ENCODE measurements around the gene CDKAL1.

Gene CDKAL1

GRCh38 chr6:21078497-21078896 is 544.2 kb downstream of the CDKAL1 start:
- TF ChIP-seq TAF1 (IDR thresholded peaks at IDR 0.05; ENCODE audit: borderline replicate concordance, insufficient read depth, low read length) = no peak
- no peak for TF ChIP-seq SIN3A (IDR thresholded peaks at IDR 0.05; ENCODE audit: borderline replicate concordance, insufficient read depth, low read length)

DNA sequence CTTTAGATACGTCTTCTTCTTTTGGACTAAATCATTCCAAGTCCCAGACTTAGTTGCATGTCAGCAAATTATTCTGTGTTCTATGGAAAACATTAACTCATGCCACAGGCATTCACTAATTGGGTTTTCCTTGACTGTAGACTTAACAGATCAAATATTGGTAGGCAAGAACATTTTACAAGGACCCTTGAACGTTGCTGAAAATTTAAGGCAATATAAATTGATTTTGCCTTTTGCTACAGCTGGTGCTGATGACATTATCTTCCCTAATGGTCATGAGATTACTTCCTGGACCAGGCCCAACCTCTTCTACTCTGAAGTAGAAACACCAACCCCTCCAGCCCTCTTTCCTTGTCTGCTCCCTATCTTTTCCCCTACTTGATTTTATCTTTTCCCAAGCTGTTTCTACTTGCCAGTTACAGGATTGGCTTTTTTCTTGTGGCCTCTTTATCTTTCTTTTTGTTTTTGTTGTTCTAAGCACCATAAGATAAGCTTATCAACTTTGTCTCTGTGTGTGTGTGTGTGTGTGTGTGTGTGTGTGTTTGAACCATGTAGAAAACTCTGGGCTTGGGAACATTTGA is 545.3 kb downstream of the CDKAL1 start:
- no peak for TF ChIP-seq SIN3A (IDR thresholded peaks at IDR 0.05; ENCODE audit: borderline replicate concordance, insufficient read depth, low read length)
- TF ChIP-seq POLR2AphosphoS5 (IDR thresholded peaks at IDR 0.05; ENCODE audit: low read depth, low read length) = no peak
- TF ChIP-seq TAF1 (IDR thresholded peaks at IDR 0.05; ENCODE audit: borderline replicate concordance, insufficient read depth, low read length) = no peak
- TF ChIP-seq FOXP2 (optimal IDR thresholded peaks at IDR 0.05; ENCODE audit: borderline replicate concordance, extremely low read depth, extremely low read length, insufficient read depth) = no peak
- no peak for TF ChIP-seq REST (IDR thresholded peaks at IDR 0.05; ENCODE audit: insufficient read depth in 1 of 2, low read depth in 2 of 2, low read length in 2 of 2)

DNA sequence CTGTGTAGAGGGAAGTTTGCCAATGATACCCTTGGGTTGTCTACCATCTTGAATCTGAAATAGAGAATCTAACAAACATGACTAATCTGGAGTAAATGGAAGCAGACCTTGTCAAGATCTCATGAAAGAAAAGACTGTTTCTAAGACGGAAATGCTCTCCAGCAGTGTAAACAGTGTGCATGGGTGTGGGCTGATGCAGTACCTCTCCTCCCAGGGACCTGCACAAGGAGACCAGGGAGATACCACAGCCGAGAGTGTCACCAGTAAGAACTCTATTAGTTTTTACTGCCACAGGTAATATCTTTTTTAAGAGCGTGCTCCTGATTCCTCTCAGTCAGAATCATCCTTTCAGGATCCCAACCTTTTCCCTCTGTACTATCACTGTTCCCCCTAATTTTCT is 546.0 kb downstream of the CDKAL1 start:
- TF ChIP-seq REST (IDR thresholded peaks at IDR 0.05; ENCODE audit: insufficient read depth in 1 of 2, low read depth in 2 of 2, low read length in 2 of 2) (no peak), SIN3A (IDR thresholded peaks at IDR 0.05; ENCODE audit: borderline replicate concordance, insufficient read depth, low read length) (no peak), POLR2AphosphoS5 (IDR thresholded peaks at IDR 0.05; ENCODE audit: low read depth, low read length) (no peak), FOXP2 (optimal IDR thresholded peaks at IDR 0.05; ENCODE audit: borderline replicate concordance, extremely low read depth, extremely low read length, insufficient read depth) (no peak), TAF1 (IDR thresholded peaks at IDR 0.05; ENCODE audit: borderline replicate concordance, insufficient read depth, low read length) (no peak)

DNA sequence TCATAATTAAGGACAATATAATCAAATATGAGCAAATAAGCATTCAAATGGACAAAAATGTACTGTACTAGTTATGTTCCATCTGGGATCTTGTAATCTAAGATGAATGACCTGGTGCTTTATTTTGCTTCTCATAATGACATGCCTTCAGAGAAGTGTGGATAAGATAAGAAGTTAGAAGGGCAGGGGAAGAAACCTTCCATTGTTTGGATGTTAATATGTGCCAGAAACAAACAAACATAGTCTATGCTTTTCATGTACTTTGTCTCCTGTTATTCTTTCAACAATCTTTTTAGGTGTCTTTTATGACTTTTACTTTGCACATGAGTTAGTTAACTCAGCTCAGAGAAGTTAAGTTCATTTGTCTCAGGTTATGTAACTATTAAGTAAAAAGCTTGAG is 547.8 kb downstream of the CDKAL1 start:
- TF ChIP-seq SIN3A (IDR thresholded peaks at IDR 0.05; ENCODE audit: borderline replicate concordance, insufficient read depth, low read length) (no peak), TAF1 (IDR thresholded peaks at IDR 0.05; ENCODE audit: borderline replicate concordance, insufficient read depth, low read length) (no peak)

- TF ChIP-seq FOXP2 (optimal IDR thresholded peaks at IDR 0.05; ENCODE audit: borderline replicate concordance, extremely low read depth, extremely low read length, insufficient read depth) (no peak), POLR2AphosphoS5 (IDR thresholded peaks at IDR 0.05; ENCODE audit: low read depth, low read length) (no peak), REST (IDR thresholded peaks at IDR 0.05; ENCODE audit: insufficient read depth in 1 of 2, low read depth in 2 of 2, low read length in 2 of 2) (no peak), TAF1 (IDR thresholded peaks at IDR 0.05; ENCODE audit: borderline replicate concordance, insufficient read depth, low read length) (no peak), SIN3A (IDR thresholded peaks at IDR 0.05; ENCODE audit: borderline replicate concordance, insufficient read depth, low read length) (no peak)
These were observed 549.5 kb downstream of the CDKAL1 start for GRCh38 chr6:21083708-21084107.

GRCh38 chr6:21084656-21085055 is 550.4 kb downstream of the CDKAL1 start:
- TF ChIP-seq SIN3A (IDR thresholded peaks at IDR 0.05; ENCODE audit: borderline replicate concordance, insufficient read depth, low read length) (no peak), POLR2AphosphoS5 (IDR thresholded peaks at IDR 0.05; ENCODE audit: low read depth, low read length) (no peak), TAF1 (IDR thresholded peaks at IDR 0.05; ENCODE audit: borderline replicate concordance, insufficient read depth, low read length) (no peak), REST (IDR thresholded peaks at IDR 0.05; ENCODE audit: insufficient read depth in 1 of 2, low read depth in 2 of 2, low read length in 2 of 2) (no peak), FOXP2 (optimal IDR thresholded peaks at IDR 0.05; ENCODE audit: borderline replicate concordance, extremely low read depth, extremely low read length, insufficient read depth) (no peak)
